Activated CD4-positive, alpha-beta T cell treated with anti-CD3 and anti-CD28 coated beads for 36 hours (primary cell): ENCODE data around the gene NFIC. TPM values are rescaled to one million over a fixed set of nuclear protein-coding genes. Genes with fewer than 3 reads are reported as not detected.
"Not testable (repeated sequence)": the region's sequence is repeated elsewhere in the genome, so short reads cannot be mapped to it uniquely, and the experiment has no call there.

ENCODE experiments used
- ATAC-seq: fragments of 200-7000 bp; cut with Tn5 transposase; one replicate; pipeline ENCODE4 v1.10.0; 2021; ENCODE audit warnings: mild to moderate bottlenecking, moderate library complexity
- CTCF ChIA-PET: fragments of 350-600 bp; sonication (Branson Sonifier 250); formaldehyde crosslinking; loops from one replicate; lab custom pipeline; 2021; ENCODE audit warnings: antibody characterized with exemption; lab: Charles Lee
- POLR2A ChIA-PET: fragments of 350-600 bp; sonication (Branson Sonifier 250); formaldehyde crosslinking; loops from one replicate; lab custom pipeline; 2021; ENCODE audit warnings: antibody characterized with exemption, inconsistent platforms; lab: Charles Lee
- DNase-seq: peaks from one replicate; pipeline ENCODE4 v3.0.0-alpha.2; 2020
- H3K27ac Mint-ChIP-seq: one replicate; pipeline ENCODE4 v1.8.0; 2021; ENCODE audit warnings: mixed read lengths
- H3K27me3 Mint-ChIP-seq: one replicate; pipeline ENCODE4 v1.8.0; 2021; ENCODE audit warnings: mixed read lengths
- H3K36me3 Mint-ChIP-seq: one replicate; pipeline ENCODE4 v1.8.0; 2021; ENCODE audit warnings: low read depth, mixed read lengths
- H3K4me1 Mint-ChIP-seq: one replicate; pipeline ENCODE4 v1.8.0; 2021; ENCODE audit warnings: mixed read lengths
- H3K4me3 Mint-ChIP-seq: one replicate; pipeline ENCODE4 v1.8.0; 2021; ENCODE audit warnings: mild to moderate bottlenecking, moderate library complexity, mixed read lengths
- H3K9me3 Mint-ChIP-seq: one replicate; pipeline ENCODE4 v1.8.0; 2021; ENCODE audit warnings: low read depth, mixed read lengths
- intact Hi-C, 2 experiments: fragments of 100-400 bp; cut with DNase I in 1 of 2; cut with micrococcal nuclease in 1 of 2; formaldehyde crosslinking; loops; one replicate each; pipeline versions ENCODE4 v1.14.2 to v1.15.1; 2022 to 2024; cut with DNase I, micrococcal nuclease
- total RNA-seq, 2 experiments: library from RNA; stranded (reverse); gene quantifications; one replicate each; pipeline ENCODE4 v1.2.3, GENCODE V29; 2021

NFIC gene
- total RNA-seq, 2 experiments from 2014 or later, result 20.5 to 22.6 TPM

DNA sequence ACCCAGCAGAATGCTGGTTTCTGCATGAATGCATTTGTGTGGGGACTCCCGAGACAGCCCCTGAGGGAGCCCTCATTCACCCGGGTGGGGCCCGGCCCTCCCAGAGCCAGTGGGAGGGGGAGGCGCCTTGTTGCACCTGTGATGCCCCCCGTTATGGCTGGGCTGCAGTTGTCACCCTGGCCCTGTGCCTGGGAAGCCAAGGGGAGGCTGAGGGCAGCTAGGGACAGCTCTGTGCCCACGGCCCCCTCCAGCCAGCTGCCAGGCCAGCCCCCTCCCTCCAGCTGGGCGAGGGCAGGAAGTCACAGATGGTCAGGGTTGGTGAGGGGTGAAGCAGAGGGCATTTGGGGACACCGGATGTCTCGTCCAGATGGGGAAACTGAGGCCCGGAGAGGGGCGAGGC is 26.1 kb downstream of the NFIC start:
- ATAC-seq (no peak), DNase-seq (no peak)
- POLR2A ChIA-PET, result no interaction called here
- H3K27ac Mint-ChIP-seq, result no peak overlapping the region
- intact Hi-C loops, result no loop called here
- H3K27me3 Mint-ChIP-seq, result no peaks in the 10 kb centered on the region
- no peaks in the 10 kb centered on the region for H3K36me3 Mint-ChIP-seq
- no peaks in the 10 kb centered on the region for H3K9me3 Mint-ChIP-seq
- CTCF ChIA-PET, result no interaction called here
- no peaks in the 10 kb centered on the region for H3K4me1 Mint-ChIP-seq
- no peak overlapping the region for H3K4me3 Mint-ChIP-seq

DNA sequence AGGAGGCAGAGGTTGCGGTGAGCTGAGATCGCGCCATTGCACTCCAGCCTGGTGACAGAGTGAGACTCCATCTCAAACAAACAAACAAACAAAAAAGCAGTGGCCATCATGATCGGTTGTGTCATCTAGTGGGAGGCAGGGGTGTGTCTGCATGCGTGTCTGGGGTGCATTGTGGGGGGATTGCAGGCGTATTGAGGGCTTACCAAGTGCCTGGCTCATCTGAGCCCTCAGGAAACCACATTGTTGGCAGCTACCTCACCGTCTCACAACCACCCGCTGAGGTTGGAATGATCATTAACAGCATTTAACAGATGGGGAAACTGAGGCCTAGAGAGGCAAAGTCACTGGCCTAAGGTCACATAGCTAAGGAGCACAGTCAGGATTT is 30.5 kb downstream of the NFIC start:
- ATAC-seq (no peak), DNase-seq (no peak)
- no peak overlapping the region for H3K4me3 Mint-ChIP-seq
- H3K27ac Mint-ChIP-seq, result no peak overlapping the region
- intact Hi-C loops, result no loop called here
- peaks cover 3% of the 10 kb centered on the region for H3K36me3 Mint-ChIP-seq
- no peaks in the 10 kb centered on the region for H3K27me3 Mint-ChIP-seq
- ChIA-PET CTCF (interaction anchor here (1.0 to 1.4 kb wide), 3 partner anchors 11 to 92 kb away, joined by 3 to 4 read pairs (median 3); no protein-coding TSS in a partner anchor), POLR2A (interaction anchor here (0.6 kb wide), 1 partner anchor 708 kb away, joined by 4 read pairs; no protein-coding TSS in a partner anchor)
- no peaks in the 10 kb centered on the region for H3K4me1 Mint-ChIP-seq
- H3K9me3 Mint-ChIP-seq, result no peaks in the 10 kb centered on the region

DNA sequence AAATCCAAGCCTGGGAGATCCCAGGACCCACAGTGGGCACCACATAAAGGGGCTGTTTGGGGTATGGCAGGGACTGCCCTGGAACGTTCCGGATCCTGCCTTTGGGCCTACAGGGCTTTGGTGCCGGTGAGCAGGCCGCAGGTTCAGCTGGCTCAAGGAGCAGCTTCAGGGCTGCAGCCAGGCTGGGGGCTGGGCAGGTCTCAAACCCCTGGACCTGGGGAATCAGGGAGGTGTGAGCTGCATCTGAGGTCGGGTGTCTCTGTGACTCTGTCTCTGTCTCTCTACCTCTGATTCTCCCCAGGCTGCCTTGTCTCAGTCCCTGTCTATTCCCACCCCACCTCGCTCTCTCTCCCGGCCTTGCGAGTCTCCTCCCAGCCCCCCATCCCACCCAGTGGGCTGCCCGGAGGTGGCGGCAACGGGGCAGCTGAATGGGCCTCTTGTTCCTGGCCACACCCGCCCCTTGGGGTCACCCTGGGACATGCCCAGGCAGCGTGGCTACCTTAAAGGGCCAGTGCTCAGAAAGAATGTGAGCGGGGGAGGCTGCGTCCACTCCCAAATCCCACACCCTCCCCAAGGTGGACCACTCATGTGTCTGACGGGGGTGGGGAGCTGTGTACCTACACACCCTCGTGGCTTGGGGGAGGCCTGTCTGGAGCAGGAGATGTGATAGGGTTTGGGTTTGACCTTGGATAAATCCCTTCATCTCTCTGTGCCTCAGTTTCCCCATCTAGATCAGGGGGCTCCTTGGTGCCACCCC is 31.1 kb downstream of the NFIC start:
- Mint-ChIP-seq H3K36me3 (peaks cover 5% of the 10 kb centered on the region), H3K4me3 (no peak overlapping the region), H3K27ac (no peak overlapping the region), H3K27me3 (no peaks in the 10 kb centered on the region), H3K9me3 (no peaks in the 10 kb centered on the region), H3K4me1 (no peaks in the 10 kb centered on the region)
- DNase-seq (no peak), ATAC-seq (no peak)
- ChIA-PET CTCF (interaction anchor here (1.0 to 1.4 kb wide), 4 partner anchors 10 to 93 kb away, joined by 3 to 4 read pairs (median 3); no protein-coding TSS in a partner anchor), POLR2A (no interaction called here)
- intact Hi-C loops, result no loop called here

DNA sequence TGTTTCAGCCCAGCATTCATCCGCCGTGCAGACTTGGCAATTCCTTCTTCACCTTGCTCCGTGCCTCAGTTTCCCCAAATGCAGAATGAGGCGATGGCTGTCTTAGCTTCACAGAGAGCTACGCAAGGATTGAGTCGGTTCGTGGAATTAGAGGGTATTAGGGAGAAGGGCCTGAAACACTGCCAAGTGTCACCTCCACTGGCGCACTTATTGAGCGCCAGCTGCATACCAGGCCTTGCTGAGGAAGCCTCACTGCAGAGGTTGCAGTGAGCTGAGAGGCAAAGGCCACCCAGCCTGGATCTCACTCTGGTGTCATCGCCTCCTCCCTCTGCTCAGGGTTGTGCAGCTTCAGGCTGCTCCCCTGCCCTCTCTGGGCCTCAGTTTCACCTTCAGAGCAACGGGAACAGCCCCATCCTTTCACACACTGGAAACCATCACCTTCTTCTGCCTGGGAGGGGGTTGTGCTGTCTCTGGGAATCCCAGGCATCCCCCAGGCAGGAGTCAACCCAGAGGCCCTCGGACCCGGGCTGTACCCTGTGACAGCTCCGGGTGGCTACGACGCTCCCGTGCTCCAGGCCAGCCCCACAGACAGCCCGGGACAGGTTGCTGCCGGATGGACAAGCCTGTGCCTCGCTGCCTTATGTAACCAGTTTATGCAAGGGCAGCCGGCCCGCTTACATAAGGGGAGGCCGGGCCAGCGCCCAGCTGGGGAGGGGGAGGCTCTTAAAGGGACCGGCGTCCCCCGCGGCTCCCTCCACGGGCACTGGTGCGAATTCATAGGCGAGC is 31.9 kb downstream of the NFIC start:
- ChIA-PET POLR2A (no interaction called here), CTCF (interaction anchor here (1.3 kb wide), 1 partner anchor 31 kb away, joined by 3 read pairs; no protein-coding TSS in a partner anchor)
- no peak for ATAC-seq
- H3K9me3 Mint-ChIP-seq, result no peaks in the 10 kb centered on the region
- no peaks in the 10 kb centered on the region for H3K27me3 Mint-ChIP-seq
- H3K4me3 Mint-ChIP-seq, result no peak overlapping the region
- no peaks in the 10 kb centered on the region for H3K4me1 Mint-ChIP-seq
- no peak overlapping the region for H3K27ac Mint-ChIP-seq
- DNase-seq, result no peak
- intact Hi-C loops, result no loop called here
- H3K36me3 Mint-ChIP-seq, result peaks cover 5% of the 10 kb centered on the region

DNA sequence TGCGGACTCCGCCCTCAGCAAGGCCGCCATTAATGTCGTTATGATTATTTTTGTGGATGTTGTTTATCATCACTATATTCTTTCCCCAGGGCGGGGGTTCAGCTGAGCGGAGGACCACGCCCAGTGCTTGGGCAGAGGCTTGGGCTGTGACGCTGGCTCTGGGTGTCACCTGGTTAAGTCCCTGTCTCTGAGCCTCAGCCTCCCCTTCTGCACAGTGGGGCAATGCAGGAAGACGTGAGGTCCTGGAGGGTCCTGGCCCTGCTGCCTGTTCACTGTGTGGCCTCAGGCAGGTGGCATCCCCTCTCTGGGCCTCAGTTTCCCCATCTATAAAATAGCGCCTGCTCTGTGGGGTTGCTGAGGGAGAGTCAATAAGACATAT is 32.5 kb downstream of the NFIC start:
- H3K27ac Mint-ChIP-seq, result no peak overlapping the region
- intact Hi-C loops, result no loop called here
- H3K9me3 Mint-ChIP-seq, result no peaks in the 10 kb centered on the region
- peaks cover 5% of the 10 kb centered on the region for H3K36me3 Mint-ChIP-seq
- DNase-seq (no peak), ATAC-seq (no peak)
- no peaks in the 10 kb centered on the region for H3K27me3 Mint-ChIP-seq
- POLR2A ChIA-PET, result no interaction called here
- H3K4me3 Mint-ChIP-seq, result no peak overlapping the region
- CTCF ChIA-PET, result no interaction called here
- no peaks in the 10 kb centered on the region for H3K4me1 Mint-ChIP-seq

DNA sequence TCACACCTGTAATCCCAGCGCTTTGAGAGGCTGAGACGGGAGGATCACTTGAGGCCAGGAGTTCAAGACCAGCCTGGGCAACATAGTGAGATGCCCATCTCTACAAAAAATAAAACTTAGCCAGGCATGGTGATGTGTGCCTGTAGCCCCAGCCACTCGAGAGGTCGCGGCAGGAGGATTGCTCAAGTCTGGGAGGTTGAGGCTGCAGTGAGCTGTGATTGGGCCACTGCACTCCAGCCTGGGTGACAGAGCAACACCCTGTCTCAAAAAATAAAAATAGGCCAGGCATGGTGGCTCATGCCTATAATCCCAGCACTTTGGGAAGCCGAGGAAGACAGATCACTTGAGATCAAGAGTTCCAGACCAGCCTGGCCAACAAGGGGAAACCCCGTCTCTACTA is 32.9 kb downstream of the NFIC start:
- H3K4me1 Mint-ChIP-seq, H3K4me3 Mint-ChIP-seq, DNase-seq, H3K27me3 Mint-ChIP-seq, H3K9me3 Mint-ChIP-seq, CTCF ChIA-PET, H3K36me3 Mint-ChIP-seq, intact Hi-C loops, ATAC-seq, POLR2A ChIA-PET, H3K27ac Mint-ChIP-seq: not testable (repeated sequence)

DNA sequence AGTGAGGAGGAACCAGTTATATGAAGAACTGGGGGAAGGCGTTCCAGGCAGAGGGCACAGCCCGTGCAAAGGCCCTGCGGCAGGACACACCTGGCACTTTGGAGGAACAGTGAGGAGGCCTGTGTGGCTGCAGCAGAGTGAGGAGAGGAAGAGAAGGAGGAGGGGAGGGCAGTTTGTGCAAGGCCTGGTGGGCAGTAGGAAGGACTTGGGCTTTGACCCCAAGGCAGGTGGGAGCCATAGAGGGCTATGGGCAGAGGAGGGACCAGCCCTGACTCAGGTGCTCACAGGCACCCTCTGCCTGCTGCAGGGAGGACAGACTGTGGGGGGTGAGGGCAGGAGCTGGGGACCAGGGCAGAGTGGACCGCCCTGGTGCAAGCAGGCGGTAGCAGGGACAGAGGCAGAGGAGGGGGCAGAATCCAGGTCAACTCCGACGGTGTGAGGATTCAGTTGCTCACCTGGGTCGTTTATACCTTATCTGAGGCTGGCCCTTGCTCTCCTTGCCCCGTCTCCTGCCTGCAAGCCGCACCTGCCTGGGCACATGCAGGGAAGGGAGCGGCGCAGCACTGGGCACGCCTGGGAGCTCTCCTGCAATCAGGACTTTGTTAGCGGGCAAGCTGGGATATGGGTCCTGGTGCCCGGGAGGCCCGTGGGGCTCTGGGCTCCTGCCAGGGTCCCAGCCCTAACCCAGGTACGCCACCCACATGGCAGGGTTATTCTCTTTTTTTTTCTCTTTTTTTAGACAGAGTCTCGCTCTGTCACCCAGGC is 34.8 kb downstream of the NFIC start:
- CTCF ChIA-PET, result interaction anchor here (0.7 kb wide), 1 partner anchor 297 kb away, joined by 3 read pairs; no protein-coding TSS in a partner anchor
- intact Hi-C loops, result no loop called here

DNA sequence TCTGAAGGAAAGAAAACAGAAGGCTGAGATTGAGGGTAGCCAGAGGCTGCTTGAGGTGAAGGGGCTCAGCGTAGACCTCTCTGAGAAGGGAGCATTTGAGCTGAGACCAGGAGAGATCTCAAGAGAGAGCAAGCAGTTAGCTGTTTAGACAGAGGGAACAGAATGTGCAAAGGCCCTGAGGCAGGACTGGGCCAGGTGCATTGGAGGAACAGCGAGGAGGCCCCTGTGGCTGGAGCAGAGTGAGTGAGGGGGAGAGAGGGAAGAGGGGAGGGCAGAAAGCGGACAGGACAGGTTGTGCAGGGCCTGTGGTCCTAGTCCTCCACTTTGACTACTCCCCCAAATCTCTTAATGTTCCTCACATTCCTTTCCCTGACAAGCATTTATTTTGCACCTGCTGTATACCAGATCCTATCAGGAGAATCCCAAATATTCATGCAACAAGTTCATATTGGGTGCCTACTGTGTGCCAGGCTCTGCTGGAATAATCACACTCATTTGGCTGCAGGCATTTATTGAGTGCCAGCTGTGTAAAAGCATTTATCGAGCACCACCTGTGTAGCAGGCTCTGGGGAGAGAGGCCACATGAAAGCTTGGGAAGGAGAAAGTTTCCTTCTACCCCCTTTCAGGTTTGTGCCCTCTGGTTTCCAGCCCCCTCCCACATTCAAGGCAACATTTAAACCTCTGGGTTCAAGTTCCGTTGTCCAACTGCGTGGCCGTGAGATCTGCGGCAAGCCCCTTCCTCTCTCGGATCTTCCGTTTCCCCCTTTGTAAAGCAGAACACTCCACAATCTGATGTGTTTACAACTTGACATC is 36.5 kb downstream of the NFIC start:
- DNase-seq, result no peak
- Mint-ChIP-seq H3K4me1 (no peaks in the 10 kb centered on the region), H3K9me3 (no peaks in the 10 kb centered on the region), H3K27ac (no peak overlapping the region), H3K36me3 (peaks cover 5% of the 10 kb centered on the region), H3K4me3 (no peak overlapping the region), H3K27me3 (no peaks in the 10 kb centered on the region)
- ChIA-PET CTCF (no interaction called here), POLR2A (no interaction called here)
- intact Hi-C loops, result no loop called here
- ATAC-seq, result no peak

More for the DNA sequence above, 34.8 kb downstream of the NFIC start:
- no peak overlapping the region for H3K27ac Mint-ChIP-seq
- no peaks in the 10 kb centered on the region for H3K27me3 Mint-ChIP-seq
- H3K36me3 Mint-ChIP-seq, result peaks cover 5% of the 10 kb centered on the region
- H3K4me3 Mint-ChIP-seq, result no peak overlapping the region
- POLR2A ChIA-PET, result no interaction called here
- DNase-seq, result no peak
- no peaks in the 10 kb centered on the region for H3K4me1 Mint-ChIP-seq
- no peaks in the 10 kb centered on the region for H3K9me3 Mint-ChIP-seq
- no peak for ATAC-seq

DNA sequence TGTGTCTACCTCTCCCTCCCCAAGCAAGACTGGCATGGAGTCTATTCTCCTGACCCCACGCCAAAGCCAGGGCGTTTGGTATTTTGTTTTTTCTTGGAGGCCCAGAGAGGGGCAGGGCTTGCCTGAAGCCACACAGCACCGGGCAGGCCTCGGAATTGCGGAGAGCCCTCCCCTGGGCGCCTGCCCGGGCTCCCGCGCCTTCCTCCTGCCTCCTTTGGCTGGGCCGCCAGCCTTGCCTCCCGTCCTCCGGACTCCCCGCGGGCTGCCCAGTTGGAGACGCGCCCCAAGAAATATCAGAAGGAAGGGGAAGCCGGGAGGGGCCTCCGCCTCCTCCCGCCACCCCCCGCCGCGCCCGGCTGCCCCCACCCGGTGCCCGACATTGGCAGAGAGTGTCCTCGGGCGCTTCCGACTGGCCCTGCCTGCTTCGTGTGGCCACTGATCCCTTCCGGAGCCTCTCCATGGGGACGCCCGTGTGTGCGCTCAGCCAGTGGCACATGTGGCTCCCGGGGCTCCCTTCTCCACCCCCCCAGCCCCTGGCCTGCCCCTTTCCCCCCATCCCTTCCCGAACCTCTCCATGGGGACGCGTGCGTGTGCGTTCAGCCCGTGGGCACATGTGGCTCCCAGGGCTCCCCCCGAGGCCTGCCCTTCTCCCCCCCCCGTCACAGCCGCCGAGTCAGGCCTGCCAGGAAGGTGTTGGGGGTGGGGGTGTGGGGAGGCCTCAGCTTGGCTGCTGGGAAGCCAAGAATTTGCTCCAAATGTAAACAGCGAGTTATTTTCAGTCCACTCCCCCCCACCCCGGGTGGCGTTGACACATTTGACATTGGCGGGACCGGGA is 37.3 kb downstream of the NFIC start:
- no peaks in the 10 kb centered on the region for H3K4me1 Mint-ChIP-seq
- no peak for DNase-seq
- ChIA-PET CTCF (no interaction called here), POLR2A (no interaction called here)
- H3K9me3 Mint-ChIP-seq, result no peaks in the 10 kb centered on the region
- H3K27me3 Mint-ChIP-seq, result no peaks in the 10 kb centered on the region
- no peak overlapping the region for H3K4me3 Mint-ChIP-seq
- H3K36me3 Mint-ChIP-seq, result peaks cover 5% of the 10 kb centered on the region
- no peak overlapping the region for H3K27ac Mint-ChIP-seq
- intact Hi-C loops, result no loop called here
- no peak for ATAC-seq
